Breast epithelium (tissue), 4 donors: ENCODE results near the gene BMPER. TPM values are rescaled to one million over a fixed set of nuclear protein-coding genes. Genes with fewer than 3 reads are reported as not detected.

ENCODE experiments used
- DNase-seq, 2 donors: peaks; one replicate each; pipeline ENCODE4 v3.0.0-alpha.2; 2019; ENCODE audit warnings: low spot score in 2 of 2
- H3K27ac ChIP-seq, 2 donors: fragments of 200-600 bp; sonication (generic) in 1 of 2; one replicate each; pipeline ENCODE4 v1.5.1; 2016 to 2019; ENCODE audit warnings: mild to moderate bottlenecking in 1 of 2
- H3K27me3 ChIP-seq, 2 donors: fragments of 200-600 bp; sonication (generic) in 1 of 2; one replicate each; pipeline versions ENCODE4 v1.5.1 to v1.6.0; 2017 to 2019; ENCODE audit warnings: control low read depth in 1 of 2, mild to moderate bottlenecking in 1 of 2
- H3K36me3 ChIP-seq: fragments of 200-600 bp; one replicate; pipeline ENCODE4 v1.5.1; 2019
- H3K4me1 ChIP-seq, 2 donors: fragments of 200-600 bp; sonication (generic); one replicate each; pipeline ENCODE4 v1.5.1; 2016 to 2019; ENCODE audit warnings: control low read depth in 1 of 2
- H3K4me3 ChIP-seq, 3 donors: fragments of 200-600 bp; sonication (generic); 1 replicate in 2 of 3; 2 replicates in 1 of 3; pipeline ENCODE4 v1.5.1; 2016 to 2019; ENCODE audit warnings: mild to moderate bottlenecking in 3 of 3, moderate library complexity in 2 of 3
- H3K9me3 ChIP-seq, 2 donors: fragments of 200-600 bp; sonication (generic) in 1 of 2; one replicate each; pipeline ENCODE4 v1.5.1; 2016 to 2019; ENCODE audit warnings: control low read depth in 1 of 2
- CTCF ChIP-seq, 3 donors: fragments of 450-650 bp; IDR thresholded peaks; one replicate each; pipeline ENCODE4 v1.5.1; 2016 to 2017; ENCODE audit warnings: antibody characterized with exemption in 3 of 3, mild to moderate bottlenecking in 3 of 3, moderate library complexity in 3 of 3
- POLR2A ChIP-seq: fragments of 450-650 bp; IDR thresholded peaks from one replicate; pipeline ENCODE4 v1.6.1; 2016; ENCODE audit warnings: antibody characterized with exemption, mild to moderate bottlenecking, moderate library complexity
- POLR2AphosphoS5 ChIP-seq, 3 donors: sonication (generic); formaldehyde crosslinking; IDR thresholded peaks; one replicate each; pipeline ENCODE4 v1.6.1; 2017; ENCODE audit warnings: antibody characterized with exemption in 3 of 3
- intact Hi-C: fragments of 100-400 bp; cut with DNase I; formaldehyde crosslinking; loops from one replicate; pipeline ENCODE4 v1.15.1; 2023; ENCODE audit warnings: low total_unique reads
- total RNA-seq, 3 donors: library from RNA; depleted of rRNA; stranded (reverse); fragments of >200 nt; gene quantifications; one replicate each; pipeline ENCODE4 v1.1.0, GENCODE V29; 2016

BMPER gene
- total RNA-seq, result 1 to 10 TPM; 1.6 to 6.9 (median 2.0) TPM

GRCh38 chr7:33905389-33906032 is at the start of gene BMPER:
BMPER (plus strand) TSS chr7:33905539; CDS start chr7:33905614, 75 bp downstream.
- intact Hi-C loops, result loop anchor here (10.0 kb wide), 1 partner anchor 179 kb away; no protein-coding TSS in a partner anchor
- no peak for DNase-seq
- no peaks in the 10 kb centered on the region for H3K4me1 ChIP-seq
- no peaks in the 10 kb centered on the region for H3K36me3 ChIP-seq
- H3K4me3 ChIP-seq, result peak within 1 kb of the TSS; percentile 58 to 81 (median 59)
- peak within 1 kb of the TSS; percentile 29 to 68 for H3K27ac ChIP-seq
- peaks cover 0 to 29% of the 10 kb centered on the region in 2 donors for H3K27me3 ChIP-seq
- TF ChIP-seq CTCF (IDR thresholded peaks at IDR 0.05) (no peak), POLR2AphosphoS5 (IDR thresholded peaks at IDR 0.05) (no peak), POLR2A (no peak)
- no peaks in the 10 kb centered on the region for H3K9me3 ChIP-seq

DNA sequence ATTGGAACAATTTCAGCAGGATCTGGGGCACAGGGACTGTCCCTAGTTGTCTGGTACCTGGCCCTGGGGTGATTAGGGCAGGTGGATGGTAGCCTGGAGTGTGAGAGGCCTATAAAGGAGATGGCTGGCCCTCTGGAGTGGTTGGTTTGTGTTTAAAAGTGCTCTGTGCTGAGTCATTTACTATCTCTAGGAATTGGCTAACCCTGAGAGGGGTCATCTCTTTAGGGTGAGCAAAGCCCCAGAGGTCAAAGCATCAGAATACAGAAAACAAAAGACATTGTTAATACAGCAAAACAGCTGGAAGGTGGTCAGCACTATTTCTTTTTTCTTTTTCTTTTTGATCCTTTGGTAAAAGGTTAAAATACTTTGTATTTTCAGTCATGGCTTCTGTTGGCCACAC is 43.4 kb upstream of the BMPER start:
- TF ChIP-seq POLR2A (no peak), POLR2AphosphoS5 (IDR thresholded peaks at IDR 0.05) (no peak), CTCF (IDR thresholded peaks at IDR 0.05) (no peak)
- Histone ChIP-seq H3K36me3 (no peaks in the 10 kb centered on the region), H3K27ac (no peak overlapping the region), H3K4me1 (no peaks in the 10 kb centered on the region), H3K4me3 (no peak overlapping the region), H3K9me3 (peaks cover 0 to 13% of the 10 kb centered on the region in 2 donors), H3K27me3 (no peaks in the 10 kb centered on the region)
- intact Hi-C loops, result no loop called here
- no peak for DNase-seq

GRCh38 chr7:33862946-33863814 is 42.2 kb upstream of the BMPER start:
- TF ChIP-seq POLR2A (no peak), CTCF (IDR thresholded peaks at IDR 0.05) (no peak), POLR2AphosphoS5 (IDR thresholded peaks at IDR 0.05) (no peak)
- no peak for DNase-seq
- intact Hi-C loops, result no loop called here
- no peaks in the 10 kb centered on the region for H3K27me3 ChIP-seq
- no peak overlapping the region for H3K4me3 ChIP-seq
- H3K4me1 ChIP-seq, result no peaks in the 10 kb centered on the region
- H3K27ac ChIP-seq, result no peak overlapping the region
- H3K36me3 ChIP-seq, result no peaks in the 10 kb centered on the region
- H3K9me3 ChIP-seq, result peaks cover 0 to 13% of the 10 kb centered on the region in 2 donors

GRCh38 chr7:33868166-33868565 is 37.2 kb upstream of the BMPER start:
- no peak for DNase-seq
- H3K4me3 ChIP-seq, result no peak overlapping the region
- H3K9me3 ChIP-seq, result no peaks in the 10 kb centered on the region
- intact Hi-C loops, result no loop called here
- no peak overlapping the region for H3K27ac ChIP-seq
- H3K4me1 ChIP-seq, result no peaks in the 10 kb centered on the region
- no peaks in the 10 kb centered on the region for H3K36me3 ChIP-seq
- no peaks in the 10 kb centered on the region for H3K27me3 ChIP-seq
- TF ChIP-seq POLR2A (no peak), CTCF (IDR thresholded peaks at IDR 0.05) (no peak), POLR2AphosphoS5 (IDR thresholded peaks at IDR 0.05) (no peak)

DNA sequence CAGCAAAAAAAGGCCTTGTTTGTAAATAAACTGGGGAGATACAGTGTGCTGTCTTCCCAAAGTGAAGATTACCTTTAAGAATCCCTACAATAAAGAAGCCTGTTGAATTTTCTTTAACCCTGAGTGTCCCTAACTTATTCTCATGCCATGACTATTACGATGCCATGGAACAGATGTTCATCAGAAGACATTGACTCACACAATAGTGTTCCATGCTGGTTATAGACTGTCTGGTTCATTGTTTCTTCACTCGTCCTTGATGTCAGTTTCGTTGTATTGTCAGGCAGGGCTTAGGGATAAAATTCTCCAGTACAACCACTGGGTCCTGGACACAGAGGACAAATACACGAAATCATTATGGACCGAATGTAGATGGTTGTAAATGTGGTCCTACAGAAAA is 36.2 kb upstream of the BMPER start:
- Histone ChIP-seq H3K36me3 (no peaks in the 10 kb centered on the region), H3K4me3 (no peak overlapping the region), H3K27ac (no peak overlapping the region), H3K27me3 (no peaks in the 10 kb centered on the region), H3K9me3 (no peaks in the 10 kb centered on the region), H3K4me1 (no peaks in the 10 kb centered on the region)
- no peak for TF ChIP-seq POLR2A
- no peak for TF ChIP-seq CTCF (IDR thresholded peaks at IDR 0.05)
- TF ChIP-seq POLR2AphosphoS5 (IDR thresholded peaks at IDR 0.05), result no peak
- DNase-seq, result no peak
- intact Hi-C loops, result no loop called here
